ENCODE data around the gene CEMIP2. TPM values are rescaled to one million over a fixed set of nuclear protein-coding genes. Genes with fewer than 3 reads are reported as not detected.

CEMIP2 gene
- total RNA-seq, 1 experiment from 2014 or later = 40.5 TPM

DNA sequence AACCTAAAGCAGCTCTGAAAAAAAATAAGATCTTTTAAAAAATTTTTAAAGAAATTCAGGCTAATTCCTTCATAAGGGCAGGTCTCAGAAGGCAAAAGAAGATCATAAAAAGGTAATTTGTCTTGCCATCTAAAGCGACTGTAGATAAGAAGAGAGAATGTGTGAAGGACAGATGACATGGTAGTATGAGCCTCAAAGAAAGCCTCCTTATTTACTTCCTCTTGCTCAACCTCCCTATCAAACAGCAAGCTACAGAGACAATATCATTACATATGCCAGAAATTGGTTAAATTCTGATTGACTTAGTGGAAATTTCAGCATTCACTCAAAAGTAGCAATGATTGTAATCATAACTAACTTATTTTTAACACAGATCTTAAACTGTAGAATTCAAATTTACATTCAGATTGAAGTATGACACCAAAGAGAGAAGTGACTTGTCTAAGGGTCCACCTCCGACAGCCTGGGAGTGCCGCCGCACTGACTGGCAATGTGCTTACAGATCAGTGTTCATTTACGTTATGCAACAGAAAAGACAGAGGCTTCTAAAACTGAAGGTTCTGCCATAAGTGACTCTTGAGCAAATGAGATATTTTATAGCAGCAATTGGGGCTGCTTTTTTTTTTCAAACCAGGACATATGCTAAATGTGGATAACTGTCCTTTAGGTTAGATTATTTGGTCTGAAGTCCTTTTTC is 132.0 kb downstream of the CEMIP2 start:
- no peak for DNase-seq (ENCODE audit: low spot score)
- Mint-ChIP-seq H3K9me3 (no peaks in the 10 kb centered on the region), H3K36me3 (no peaks in the 10 kb centered on the region), H3K4me3 (no peak overlapping the region), H3K4me1 (peaks cover 9% of the 10 kb centered on the region), H3K27me3 (ENCODE audit: low read depth) (no peaks in the 10 kb centered on the region), H3K27ac (no peak overlapping the region)
- TF ChIP-seq, protein P1, sequence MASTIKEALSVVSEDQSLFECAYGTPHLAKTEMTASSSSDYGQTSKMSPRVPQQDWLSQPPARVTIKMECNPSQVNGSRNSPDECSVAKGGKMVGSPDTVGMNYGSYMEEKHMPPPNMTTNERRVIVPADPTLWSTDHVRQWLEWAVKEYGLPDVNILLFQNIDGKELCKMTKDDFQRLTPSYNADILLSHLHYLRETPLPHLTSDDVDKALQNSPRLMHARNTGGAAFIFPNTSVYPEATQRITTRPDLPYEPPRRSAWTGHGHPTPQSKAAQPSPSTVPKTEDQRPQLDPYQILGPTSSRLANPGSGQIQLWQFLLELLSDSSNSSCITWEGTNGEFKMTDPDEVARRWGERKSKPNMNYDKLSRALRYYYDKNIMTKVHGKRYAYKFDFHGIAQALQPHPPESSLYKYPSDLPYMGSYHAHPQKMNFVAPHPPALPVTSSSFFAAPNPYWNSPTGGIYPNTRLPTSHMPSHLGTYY (CRISPR knock-in tag; IDR thresholded peaks at IDR 0.05) = no peak
- no peak for TF ChIP-seq GTF2I (CRISPR knock-in tag; conservative IDR thresholded peaks at IDR 0.05)
- no peak for TF ChIP-seq ZNF671 (CRISPR knock-in tag; IDR thresholded peaks at IDR 0.05)
- TF ChIP-seq, protein P2, sequence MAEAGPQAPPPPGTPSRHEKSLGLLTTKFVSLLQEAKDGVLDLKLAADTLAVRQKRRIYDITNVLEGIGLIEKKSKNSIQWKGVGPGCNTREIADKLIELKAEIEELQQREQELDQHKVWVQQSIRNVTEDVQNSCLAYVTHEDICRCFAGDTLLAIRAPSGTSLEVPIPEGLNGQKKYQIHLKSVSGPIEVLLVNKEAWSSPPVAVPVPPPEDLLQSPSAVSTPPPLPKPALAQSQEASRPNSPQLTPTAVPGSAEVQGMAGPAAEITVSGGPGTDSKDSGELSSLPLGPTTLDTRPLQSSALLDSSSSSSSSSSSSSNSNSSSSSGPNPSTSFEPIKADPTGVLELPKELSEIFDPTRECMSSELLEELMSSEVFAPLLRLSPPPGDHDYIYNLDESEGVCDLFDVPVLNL (CRISPR knock-in tag; IDR thresholded peaks at IDR 0.05; ENCODE audit: borderline replicate concordance, low read depth) = no peak
- no peak for TF ChIP-seq ZNF232 (CRISPR knock-in tag; IDR thresholded peaks at IDR 0.05)
- TF ChIP-seq TEAD1 (CRISPR knock-in tag; IDR thresholded peaks at IDR 0.05) = no peak
- TF ChIP-seq ZNF263 (CRISPR knock-in tag; IDR thresholded peaks at IDR 0.05; ENCODE audit: low read depth) = no peak
- TF ChIP-seq, protein P3, sequence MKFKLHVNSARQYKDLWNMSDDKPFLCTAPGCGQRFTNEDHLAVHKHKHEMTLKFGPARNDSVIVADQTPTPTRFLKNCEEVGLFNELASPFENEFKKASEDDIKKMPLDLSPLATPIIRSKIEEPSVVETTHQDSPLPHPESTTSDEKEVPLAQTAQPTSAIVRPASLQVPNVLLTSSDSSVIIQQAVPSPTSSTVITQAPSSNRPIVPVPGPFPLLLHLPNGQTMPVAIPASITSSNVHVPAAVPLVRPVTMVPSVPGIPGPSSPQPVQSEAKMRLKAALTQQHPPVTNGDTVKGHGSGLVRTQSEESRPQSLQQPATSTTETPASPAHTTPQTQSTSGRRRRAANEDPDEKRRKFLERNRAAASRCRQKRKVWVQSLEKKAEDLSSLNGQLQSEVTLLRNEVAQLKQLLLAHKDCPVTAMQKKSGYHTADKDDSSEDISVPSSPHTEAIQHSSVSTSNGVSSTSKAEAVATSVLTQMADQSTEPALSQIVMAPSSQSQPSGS (CRISPR knock-in tag; IDR thresholded peaks at IDR 0.05; ENCODE audit: borderline replicate concordance, low read depth) = no peak
- no peak for TF ChIP-seq HMGA2 (CRISPR knock-in tag; IDR thresholded peaks at IDR 0.05)
- TF ChIP-seq CREB1 (CRISPR knock-in tag; IDR thresholded peaks at IDR 0.05) = no peak
- TF ChIP-seq, protein P4, sequence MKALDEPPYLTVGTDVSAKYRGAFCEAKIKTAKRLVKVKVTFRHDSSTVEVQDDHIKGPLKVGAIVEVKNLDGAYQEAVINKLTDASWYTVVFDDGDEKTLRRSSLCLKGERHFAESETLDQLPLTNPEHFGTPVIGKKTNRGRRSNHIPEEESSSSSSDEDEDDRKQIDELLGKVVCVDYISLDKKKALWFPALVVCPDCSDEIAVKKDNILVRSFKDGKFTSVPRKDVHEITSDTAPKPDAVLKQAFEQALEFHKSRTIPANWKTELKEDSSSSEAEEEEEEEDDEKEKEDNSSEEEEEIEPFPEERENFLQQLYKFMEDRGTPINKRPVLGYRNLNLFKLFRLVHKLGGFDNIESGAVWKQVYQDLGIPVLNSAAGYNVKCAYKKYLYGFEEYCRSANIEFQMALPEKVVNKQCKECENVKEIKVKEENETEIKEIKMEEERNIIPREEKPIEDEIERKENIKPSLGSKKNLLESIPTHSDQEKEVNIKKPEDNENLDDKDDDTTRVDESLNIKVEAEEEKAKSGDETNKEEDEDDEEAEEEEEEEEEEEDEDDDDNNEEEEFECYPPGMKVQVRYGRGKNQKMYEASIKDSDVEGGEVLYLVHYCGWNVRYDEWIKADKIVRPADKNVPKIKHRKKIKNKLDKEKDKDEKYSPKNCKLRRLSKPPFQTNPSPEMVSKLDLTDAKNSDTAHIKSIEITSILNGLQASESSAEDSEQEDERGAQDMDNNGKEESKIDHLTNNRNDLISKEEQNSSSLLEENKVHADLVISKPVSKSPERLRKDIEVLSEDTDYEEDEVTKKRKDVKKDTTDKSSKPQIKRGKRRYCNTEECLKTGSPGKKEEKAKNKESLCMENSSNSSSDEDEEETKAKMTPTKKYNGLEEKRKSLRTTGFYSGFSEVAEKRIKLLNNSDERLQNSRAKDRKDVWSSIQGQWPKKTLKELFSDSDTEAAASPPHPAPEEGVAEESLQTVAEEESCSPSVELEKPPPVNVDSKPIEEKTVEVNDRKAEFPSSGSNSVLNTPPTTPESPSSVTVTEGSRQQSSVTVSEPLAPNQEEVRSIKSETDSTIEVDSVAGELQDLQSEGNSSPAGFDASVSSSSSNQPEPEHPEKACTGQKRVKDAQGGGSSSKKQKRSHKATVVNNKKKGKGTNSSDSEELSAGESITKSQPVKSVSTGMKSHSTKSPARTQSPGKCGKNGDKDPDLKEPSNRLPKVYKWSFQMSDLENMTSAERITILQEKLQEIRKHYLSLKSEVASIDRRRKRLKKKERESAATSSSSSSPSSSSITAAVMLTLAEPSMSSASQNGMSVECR (CRISPR knock-in tag; IDR thresholded peaks at IDR 0.05; ENCODE audit: borderline replicate concordance) = no peak
- TF ChIP-seq, protein P5, sequence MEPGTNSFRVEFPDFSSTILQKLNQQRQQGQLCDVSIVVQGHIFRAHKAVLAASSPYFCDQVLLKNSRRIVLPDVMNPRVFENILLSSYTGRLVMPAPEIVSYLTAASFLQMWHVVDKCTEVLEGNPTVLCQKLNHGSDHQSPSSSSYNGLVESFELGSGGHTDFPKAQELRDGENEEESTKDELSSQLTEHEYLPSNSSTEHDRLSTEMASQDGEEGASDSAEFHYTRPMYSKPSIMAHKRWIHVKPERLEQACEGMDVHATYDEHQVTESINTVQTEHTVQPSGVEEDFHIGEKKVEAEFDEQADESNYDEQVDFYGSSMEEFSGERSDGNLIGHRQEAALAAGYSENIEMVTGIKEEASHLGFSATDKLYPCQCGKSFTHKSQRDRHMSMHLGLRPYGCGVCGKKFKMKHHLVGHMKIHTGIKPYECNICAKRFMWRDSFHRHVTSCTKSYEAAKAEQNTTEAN (CRISPR knock-in tag; IDR thresholded peaks at IDR 0.05) = no peak
- TF ChIP-seq MXD4 (CRISPR knock-in tag; IDR thresholded peaks at IDR 0.05; ENCODE audit: borderline replicate concordance) = no peak
- TF ChIP-seq, protein P6, sequence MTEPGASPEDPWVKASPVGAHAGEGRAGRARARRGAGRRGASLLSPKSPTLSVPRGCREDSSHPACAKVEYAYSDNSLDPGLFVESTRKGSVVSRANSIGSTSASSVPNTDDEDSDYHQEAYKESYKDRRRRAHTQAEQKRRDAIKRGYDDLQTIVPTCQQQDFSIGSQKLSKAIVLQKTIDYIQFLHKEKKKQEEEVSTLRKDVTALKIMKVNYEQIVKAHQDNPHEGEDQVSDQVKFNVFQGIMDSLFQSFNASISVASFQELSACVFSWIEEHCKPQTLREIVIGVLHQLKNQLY (CRISPR knock-in tag; IDR thresholded peaks at IDR 0.05) = no peak
- TF ChIP-seq, protein P7, sequence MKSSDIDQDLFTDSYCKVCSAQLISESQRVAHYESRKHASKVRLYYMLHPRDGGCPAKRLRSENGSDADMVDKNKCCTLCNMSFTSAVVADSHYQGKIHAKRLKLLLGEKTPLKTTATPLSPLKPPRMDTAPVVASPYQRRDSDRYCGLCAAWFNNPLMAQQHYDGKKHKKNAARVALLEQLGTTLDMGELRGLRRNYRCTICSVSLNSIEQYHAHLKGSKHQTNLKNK (CRISPR knock-in tag; IDR thresholded peaks at IDR 0.05) = no peak
- no peak for TF ChIP-seq TCF7 (CRISPR knock-in tag; IDR thresholded peaks at IDR 0.05; ENCODE audit: low read depth)
- TF ChIP-seq SMAD4 (CRISPR knock-in tag; IDR thresholded peaks at IDR 0.05) = no peak
- POLR2A ChIA-PET = no interaction called here
- no peak for ATAC-seq
- CTCF ChIA-PET = no interaction called here
